Measurements from ENCODE around the gene MED28.

MED28 gene

GRCh38 chr4:17667653-17668201 lies 53.3 kb downstream of the MED28 start:
- no peak for DNase-seq

DNA sequence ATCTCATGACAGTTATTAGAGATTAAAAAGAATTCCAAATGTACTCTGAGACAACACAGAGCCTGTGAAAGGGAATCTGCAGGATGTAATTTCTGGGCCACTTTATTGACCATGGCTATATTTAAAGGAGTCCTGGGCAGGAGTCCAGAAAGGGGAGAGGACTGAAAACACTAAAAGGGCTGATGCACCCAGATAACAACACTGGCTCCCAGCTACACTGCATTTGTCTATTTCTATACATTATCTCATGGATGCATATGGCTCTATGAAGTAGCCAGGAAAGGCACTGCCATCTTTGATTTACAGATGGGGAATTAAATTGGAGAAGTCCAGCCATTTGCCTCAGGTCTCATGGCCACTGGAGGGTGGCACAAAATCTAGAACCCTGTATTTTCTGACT lies 56.0 kb downstream of the MED28 start:
- DNase-seq: no peak

DNA sequence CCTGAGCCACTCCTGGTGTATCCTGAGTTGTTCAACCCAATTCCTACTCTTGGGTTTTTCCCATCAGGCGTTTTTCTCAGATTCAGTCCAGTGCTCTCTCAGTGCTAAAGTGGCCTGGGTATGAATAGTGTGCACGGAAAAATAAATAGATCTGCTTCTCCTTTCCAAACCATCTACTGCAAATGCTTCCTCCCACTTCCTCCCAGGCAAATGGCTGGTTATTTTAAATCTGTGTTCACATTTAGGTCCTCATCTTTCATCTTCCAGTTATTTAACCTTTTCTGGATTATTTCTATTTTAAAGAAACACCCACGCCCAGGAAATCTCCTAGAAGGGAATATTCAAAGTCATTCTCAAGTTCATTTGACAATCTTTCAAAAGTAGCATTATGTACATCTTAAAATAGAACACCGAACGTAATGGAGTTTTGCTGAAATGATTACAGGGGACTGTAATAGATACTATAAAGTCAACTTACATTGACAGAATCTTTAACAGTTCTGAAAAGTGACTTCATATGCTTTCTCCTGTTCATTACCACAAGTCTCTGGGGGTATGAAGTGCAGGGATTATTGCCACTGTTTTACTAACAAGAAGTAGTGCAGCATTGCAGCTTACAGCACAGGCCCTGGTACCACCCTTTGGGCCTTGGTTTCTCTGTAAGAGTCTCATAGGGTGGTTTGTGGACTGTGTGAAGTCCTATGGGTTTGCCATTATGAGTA lies 66.3 kb downstream of the MED28 start:
- DNase-seq: no peak

- no peak for DNase-seq
Measured at GRCh38 chr4:17681281-17682221, 67.1 kb downstream of the MED28 start.

GRCh38 chr4:17682222-17682566 lies 67.8 kb downstream of the MED28 start:
- DNase-seq: no peak
